LNCaP clone FGC (cell line): Measurements from ENCODE around the gene LHFPL2.
"Not testable (repeated sequence)": the region's sequence is repeated elsewhere in the genome, so short reads cannot be mapped to it uniquely, and the experiment has no call there.

Source experiments
- DNase-seq: peaks from one replicate; pipeline ENCODE4 v3.0.0-alpha.2; 2011; ENCODE audit warnings: low read depth
- H3K4me3 ChIP-seq: 2 replicates; pipeline ENCODE4 v1.5.1; 2011; ENCODE audit warnings: mild to moderate bottlenecking, low read depth, low read length, control low read depth
- TF ChIP-seq, protein P1 (sequence below): IDR thresholded peaks from 2 replicates; pipeline ENCODE4 v1.5.1; 2012; ENCODE audit warnings: mild to moderate bottlenecking; ENCODE audit not compliant: control insufficient read depth, insufficient read depth; ENCODE audit errors: extremely low read depth

LHFPL2 gene

DNA sequence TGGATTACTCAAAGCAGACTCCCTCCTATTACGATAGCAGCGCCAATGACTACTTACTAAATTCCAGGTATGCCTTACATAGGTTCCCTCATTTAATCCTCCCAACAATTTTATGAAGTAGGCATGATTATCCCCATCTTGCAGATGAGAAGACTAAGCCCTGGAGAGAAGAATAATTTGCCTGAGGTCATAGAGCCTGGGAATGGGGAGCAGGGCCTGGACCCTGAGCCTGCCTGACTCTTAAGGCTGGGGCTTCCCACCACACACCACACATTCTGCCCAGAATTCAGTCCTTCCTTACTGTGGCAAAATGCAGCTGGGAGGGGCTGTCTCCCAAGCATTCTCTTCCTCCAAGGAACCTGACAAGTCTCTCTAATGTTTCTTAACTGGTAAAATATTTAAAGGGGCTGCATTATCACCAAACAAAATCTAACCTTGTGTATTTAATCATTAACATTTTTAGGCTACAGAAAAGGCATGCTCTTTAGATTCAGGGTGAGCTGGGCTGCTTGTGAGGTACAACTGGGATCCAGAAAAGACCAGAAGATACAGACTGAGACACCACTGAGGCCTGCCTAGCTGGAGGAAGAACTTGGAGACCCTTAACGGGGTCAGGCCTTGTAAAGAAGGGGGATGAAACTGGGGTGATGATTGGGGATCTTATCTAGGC lies 26.1 kb downstream of the LHFPL2 start:
- no peak for DNase-seq
- TF ChIP-seq, protein P1, sequence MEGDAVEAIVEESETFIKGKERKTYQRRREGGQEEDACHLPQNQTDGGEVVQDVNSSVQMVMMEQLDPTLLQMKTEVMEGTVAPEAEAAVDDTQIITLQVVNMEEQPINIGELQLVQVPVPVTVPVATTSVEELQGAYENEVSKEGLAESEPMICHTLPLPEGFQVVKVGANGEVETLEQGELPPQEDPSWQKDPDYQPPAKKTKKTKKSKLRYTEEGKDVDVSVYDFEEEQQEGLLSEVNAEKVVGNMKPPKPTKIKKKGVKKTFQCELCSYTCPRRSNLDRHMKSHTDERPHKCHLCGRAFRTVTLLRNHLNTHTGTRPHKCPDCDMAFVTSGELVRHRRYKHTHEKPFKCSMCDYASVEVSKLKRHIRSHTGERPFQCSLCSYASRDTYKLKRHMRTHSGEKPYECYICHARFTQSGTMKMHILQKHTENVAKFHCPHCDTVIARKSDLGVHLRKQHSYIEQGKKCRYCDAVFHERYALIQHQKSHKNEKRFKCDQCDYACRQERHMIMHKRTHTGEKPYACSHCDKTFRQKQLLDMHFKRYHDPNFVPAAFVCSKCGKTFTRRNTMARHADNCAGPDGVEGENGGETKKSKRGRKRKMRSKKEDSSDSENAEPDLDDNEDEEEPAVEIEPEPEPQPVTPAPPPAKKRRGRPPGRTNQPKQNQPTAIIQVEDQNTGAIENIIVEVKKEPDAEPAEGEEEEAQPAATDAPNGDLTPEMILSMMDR = no peak
- H3K4me3 ChIP-seq = no peak overlapping the region

DNA sequence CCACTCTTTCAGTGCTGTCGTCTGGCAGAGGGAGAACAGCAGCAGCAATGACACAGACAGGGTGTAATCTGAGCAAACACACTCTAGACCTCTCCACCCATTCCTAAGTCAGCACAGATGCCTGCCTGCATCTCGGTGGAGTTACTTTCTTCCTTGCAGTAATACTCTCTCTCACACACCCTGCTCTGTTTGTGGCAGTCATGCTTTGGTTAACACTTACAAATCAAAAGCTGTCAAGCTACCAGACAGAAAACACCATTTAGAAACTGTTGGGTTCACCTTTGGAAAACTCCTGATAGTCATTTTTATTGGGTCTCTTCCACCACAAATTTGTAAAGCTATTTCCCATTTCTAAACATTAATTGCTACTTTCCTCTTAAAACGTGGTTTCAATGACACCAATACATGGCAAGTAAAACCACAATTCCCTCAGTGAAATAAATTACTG lies 27.3 kb downstream of the LHFPL2 start:
- H3K4me3 ChIP-seq = no peak overlapping the region
- TF ChIP-seq, protein P1 = no peak
- no peak for DNase-seq

DNA sequence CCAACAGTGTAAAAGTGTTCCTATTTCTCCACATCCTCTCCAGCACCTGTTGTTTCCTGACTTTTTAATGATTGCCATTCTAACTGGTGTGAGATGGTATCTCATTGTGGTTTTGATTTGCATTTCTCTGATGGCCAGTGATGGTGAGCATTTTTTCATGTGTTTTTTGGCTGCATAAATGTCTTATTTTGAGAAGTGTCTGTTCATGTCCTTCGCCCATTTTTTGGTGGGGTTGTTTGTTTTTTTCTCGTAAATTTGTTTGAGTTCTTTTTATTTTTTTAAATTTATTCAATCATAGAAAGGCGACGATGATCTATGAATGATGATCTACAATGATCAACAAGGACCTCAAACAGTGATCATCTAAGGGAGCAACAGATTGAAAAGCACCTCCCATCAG lies 28.5 kb downstream of the LHFPL2 start:
- H3K4me3 ChIP-seq, DNase-seq: not testable (repeated sequence)

DNA sequence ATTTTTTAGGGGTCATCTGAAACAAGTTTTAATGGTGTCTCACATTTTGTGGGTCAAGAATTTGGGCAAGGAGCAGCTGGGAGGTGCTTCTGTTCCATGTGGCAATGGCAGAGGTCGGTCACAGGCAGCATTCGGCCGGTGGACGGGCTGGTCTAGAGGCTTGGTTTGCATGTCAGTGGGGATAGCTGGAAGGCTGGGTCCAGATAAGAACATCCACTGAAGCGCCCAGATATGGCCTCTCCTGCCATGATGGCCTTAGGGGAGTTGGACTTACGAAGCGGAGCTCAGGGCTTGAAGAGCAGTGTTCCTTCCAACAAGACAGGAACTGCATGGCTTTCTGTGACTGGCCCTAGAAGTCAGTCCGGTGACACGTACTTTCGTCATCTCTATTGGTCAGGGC lies 30.3 kb downstream of the LHFPL2 start:
- TF ChIP-seq, protein P1 = no peak
- DNase-seq = no peak
- H3K4me3 ChIP-seq = no peak overlapping the region

DNA sequence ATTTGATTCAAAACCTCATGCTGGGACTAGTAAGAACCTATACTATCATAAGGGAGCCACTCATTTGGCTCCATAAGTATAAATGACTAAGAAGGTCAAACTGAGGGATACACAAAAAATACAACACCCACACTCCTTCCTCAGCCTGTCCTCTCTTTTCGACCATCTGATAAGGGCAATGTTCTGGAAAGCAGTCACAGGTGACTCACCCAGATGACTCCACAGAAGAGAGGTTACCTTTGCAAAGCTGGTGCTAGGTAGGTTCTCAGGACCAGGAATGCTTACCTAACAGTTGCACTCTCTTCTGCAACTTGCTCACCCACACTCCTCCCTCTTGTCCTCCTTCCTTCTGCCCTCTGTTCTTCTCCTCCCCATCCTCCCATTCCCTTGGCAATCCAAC lies 32.9 kb downstream of the LHFPL2 start:
- TF ChIP-seq, protein P1 = no peak
- DNase-seq = no peak
- no peak overlapping the region for H3K4me3 ChIP-seq

DNA sequence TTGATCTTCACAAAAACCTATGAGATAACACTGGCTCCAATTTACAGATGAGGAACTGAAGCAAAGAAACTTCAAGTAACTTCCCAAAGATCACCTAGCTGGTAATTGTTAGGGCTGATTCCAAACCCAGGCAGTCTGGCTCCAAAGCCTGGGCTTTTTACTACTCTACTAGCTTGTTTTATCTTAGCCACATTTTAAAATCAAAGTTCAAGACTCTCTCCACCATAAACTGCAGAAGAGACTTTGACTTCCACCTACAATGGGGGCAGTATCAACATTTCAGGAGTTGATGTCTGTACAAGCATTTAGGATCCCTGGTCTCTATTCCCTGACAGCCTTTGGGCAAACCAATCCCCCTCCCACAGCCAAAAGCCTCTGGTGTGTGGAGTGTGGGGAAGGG lies 33.8 kb downstream of the LHFPL2 start:
- TF ChIP-seq, protein P1 = no peak
- DNase-seq = no peak
- H3K4me3 ChIP-seq = no peak overlapping the region

DNA sequence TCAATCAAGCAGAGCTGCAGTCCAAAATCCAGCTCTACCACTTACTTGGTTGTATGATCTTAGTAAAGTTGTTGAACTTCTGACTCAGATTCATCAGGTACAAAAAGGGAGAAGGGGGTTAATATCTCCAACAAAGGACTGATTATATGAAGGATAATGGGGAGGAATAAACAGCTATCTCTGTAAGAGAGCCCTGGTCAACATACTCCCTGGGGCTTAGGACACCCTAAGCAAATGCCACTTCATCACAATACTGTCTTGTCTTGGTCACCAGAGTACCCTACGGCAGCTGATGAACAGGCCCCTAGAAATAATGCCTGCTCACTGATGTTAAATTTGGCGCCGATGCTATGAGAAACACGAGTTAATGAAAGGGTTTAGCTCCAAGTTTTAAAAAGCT lies 34.8 kb downstream of the LHFPL2 start:
- H3K4me3 ChIP-seq = no peak overlapping the region
- TF ChIP-seq, protein P1 = no peak
- no peak for DNase-seq
